GM21360 (cell line): ENCODE measurements around the gene TTK.

ENCODE experiments used
- ATAC-seq: cut with Tn5 transposase; IDR thresholded peaks from one replicate; pipeline ENCODE4 v1.9.1; 2021; ENCODE audit warnings: mild to moderate bottlenecking, moderate library complexity; ENCODE audit not compliant: unreplicated experiment

The TTK gene

DNA sequence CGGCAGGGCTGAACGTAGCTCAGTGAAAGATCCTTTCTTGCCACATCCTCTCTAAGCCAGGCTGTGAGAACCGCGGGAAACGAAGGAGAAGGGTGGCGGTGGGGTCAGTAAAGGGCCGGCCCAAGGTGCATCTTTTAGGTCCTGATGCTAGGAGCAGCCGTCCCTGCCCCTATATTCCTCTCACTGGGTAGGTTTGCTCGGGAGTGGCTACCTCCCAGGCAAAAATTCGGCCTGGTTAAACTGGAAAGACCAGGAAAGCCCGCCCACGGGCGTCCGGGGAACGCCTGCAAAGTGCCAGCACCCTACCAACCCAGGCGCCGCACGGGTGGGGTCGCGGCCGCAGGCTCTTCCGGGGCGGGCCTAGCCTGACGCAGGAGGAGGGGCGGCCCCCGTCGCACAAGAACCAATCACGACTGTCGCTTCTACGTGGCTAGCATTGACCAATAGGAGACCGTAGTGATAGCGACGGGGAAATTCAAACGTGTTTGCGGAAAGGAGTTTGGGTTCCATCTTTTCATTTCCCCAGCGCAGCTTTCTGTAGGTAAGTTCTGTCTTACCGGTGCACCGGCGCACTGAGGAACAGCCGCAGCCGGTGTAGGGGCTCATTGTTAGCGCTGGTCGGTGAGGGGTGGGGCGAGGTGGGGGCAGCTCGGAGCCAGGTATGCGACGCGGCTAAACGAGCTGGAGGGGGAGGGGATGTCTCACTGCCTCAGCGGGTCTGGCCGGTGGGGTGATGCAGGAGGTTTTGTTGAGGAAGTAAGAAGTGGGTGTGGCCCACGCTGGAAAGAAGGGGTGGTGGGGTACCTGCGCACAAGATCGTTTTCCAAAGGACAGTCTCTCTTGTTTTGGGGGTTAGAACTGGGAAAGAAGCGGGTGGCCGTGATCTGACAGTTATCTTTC, at the start of gene TTK:
TTK (plus strand) TSS at position 477 of the 900 bp plus-strand sequence. CDS start 1,195 bp downstream, outside the sequence.
- peak; percentile 100 for ATAC-seq

DNA sequence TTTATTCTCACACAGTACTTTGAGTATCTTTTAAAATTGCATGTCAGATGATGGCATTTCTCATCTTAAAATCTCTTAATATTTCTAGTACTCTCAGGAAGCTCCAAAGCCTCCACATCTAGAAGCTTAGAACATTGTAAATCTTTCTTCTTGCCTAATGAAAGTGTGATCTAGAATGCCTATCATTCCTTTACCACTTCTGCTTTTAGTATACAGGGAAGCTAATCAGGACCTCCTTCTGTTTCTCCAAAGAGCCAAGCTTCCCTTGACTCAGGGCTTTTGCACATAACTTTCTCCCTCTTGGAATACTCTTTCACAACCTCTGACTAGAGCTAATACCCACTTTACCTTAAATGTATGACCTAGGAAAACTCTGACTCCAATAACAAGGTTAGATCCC, 49.6 kb upstream of the TTK start:
- ATAC-seq = no peak

DNA sequence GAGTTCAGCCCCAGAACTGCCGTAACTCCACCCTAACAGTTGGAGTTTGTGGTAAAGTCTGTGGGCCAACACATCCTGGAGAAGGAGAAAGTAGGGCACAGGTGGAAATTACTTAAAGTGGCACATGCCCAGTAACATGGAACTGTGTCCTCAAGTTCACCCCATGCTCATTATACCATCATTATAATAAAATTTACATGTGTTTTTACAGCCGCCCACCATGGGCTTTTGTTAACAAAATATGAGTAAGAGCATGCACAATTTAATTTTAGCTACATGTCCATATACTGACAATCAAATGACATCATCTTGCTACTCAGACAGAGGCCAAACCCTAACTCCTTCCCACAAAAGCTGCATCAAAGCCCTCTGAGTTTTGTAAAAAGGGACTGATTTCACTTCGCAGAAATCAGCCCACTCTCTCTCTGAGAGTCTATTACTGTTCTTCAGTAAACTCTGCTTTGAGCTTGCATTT, 39.8 kb upstream of the TTK start:
- no peak for ATAC-seq

DNA sequence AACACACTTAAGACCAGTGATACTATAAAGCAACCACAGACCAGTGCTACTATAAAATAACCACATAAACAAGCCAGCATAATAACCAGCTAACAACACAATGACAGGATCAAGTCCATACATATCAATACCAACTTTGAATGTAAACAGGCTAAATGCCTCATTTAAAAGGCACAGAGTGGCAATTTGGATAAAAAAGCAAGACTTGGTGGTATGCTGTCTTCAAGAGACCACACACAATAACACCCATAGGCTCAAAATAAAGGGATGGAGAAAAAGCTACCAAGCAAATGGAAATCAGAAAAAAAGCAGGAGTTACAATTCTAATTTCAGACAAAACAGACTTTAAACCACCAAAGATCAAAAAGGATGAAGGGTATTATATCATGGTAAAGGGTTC, 37.3 kb upstream of the TTK start:
- ATAC-seq = no peak

DNA sequence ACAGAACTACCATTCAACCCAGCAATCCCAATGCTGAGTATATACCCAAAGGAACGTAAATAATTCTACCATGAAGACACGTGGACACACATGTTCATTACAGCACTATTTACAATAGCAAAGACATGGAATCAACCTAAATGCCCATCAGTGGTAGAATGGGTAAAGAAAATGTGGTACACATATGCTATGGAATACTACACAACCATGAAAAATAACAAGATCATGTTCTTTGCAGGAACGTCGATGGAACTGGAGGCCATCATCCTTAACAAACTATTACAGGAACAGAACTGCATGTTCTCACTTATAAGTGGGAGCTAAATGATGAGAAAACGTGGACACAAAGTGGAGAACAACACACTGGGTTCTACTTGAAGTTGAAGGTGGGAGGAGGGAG, 34.7 kb upstream of the TTK start:
- ATAC-seq = no peak

DNA sequence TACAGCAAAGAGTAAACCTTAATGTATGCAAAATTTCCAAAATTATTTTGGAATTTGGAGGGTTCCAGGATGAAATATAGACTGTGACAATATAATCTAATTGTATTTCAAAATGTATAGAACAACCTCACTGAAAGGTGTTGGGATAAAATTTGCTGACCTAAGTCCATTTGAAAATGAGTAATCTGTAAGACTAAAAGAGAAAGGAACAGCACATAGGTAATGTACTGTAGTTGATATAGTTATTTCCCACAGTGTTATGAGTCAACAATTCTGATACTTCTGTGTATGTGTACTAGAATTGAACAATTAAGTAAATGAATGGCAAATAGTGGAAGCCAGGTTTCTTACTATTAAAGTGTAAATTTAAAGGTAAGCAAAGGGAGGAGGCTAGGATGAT, 33.3 kb upstream of the TTK start:
- ATAC-seq = no peak

DNA sequence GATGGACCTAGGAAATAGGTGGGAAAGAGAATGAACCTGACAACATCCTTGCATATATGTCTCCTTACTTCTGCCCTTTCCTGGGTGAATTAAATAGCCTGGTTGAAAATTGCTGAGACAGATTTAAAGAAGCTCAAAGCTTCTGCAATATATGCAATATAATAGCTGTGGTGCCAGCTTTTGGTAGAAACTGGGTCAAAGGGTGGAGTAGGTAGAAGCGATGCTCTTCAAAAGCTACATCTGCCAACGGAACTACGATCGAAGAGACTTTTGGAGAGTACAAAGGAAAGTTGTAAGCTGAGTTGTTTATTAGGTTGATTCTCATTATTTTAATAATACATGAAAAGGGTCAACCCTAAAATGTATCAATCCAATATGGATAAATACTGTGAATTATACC, 22.8 kb upstream of the TTK start:
- no peak for ATAC-seq

DNA sequence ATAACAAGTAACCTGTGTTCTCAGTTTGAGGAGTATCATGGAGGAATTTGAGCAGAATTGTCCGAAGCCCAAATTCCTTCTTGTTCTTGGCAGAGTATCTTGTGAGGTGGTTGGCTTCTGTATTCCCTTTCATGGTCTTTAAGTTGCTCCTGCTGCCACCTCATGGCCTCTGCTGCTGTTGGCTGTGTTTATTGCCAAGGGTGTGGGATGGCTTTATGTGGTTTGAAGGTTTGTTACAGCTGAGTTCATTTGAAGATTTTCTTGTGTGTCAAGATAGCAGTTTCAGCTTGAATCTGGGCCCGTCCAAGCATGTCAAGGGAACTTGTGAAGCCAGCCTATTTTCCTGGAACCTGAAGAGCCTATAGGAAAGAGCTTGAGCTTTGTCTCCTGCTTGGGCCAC, 20.2 kb upstream of the TTK start:
- peak; percentile 62 for ATAC-seq

DNA sequence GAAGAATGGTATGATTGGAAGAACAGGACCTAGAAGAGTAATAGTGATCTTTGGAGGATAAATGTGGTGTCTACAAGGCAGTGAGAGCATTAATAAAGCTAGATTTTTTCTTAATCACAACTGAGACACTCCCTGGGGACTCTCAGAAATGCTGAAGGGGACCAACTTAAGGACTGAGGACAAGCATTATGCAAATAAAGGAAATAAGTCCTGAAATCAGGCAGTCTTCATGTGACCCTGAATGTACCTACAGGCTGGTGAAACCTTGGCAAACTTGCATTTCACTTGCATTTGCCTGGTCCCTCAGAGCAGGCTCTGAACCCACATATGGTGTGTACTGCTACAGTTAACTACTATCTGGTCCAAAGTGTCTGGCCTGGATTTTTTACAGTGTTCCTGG, 19.3 kb upstream of the TTK start:
- no peak for ATAC-seq

DNA sequence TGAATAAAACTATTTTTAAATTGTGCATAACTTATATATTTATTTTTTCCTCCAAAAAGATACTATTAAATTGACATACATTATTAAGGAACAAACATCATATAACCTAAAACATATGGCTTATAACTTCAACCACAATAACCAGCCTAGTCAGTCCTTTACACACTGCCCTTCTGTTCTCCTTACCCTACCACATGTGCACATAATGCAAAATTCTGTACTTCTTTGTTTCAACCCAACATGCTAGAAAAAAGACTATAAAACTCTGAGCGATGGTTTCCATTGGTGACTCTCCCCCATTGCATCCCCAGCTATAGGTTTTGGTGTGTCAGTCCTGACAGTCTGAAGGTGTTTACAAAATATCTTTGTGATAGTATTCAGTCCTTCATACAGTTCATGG, 14.8 kb upstream of the TTK start:
- no peak for ATAC-seq

DNA sequence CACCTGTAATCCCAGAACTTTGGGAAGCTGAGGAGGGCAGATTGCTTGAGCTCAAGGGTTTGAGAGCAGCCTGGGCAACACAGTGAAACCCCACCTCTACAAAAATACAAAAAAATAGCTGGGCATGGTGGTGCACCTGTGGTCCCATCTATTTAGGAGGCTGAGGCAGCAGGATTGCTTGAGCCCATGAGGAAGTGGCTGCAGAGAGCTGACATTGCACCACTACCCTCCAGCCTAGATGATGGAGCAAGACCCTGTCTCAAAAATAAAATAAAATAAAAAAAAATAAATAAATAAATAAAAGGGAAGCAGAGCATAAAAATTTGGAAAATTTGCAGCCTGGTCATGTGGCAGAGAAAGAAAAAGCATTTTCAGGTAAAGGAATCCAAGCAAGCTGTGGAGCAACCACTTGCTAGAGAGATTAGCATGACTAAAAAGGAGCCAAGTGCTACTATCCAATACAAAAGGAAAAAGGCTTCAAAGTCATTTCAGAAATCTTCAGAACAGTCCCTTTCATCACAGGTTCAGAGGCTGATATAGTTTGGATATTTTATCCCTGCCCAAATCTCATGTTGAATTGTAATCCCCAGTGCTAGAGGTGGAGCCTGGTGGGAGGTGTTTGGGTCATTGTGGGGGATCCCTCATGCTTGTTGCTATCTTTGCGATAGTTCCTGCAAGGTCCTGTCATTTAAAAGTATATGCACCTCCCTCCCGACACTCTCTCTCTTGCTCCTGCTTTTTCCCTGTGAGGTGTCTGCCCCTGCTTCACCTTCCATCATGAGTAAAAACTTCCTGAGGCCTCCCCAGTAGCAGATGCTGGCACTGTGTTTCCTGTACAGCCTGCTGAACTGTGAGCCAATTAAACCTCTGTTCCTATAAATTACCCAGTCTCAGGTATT, 11.2 kb upstream of the TTK start:
- ATAC-seq = no peak

DNA sequence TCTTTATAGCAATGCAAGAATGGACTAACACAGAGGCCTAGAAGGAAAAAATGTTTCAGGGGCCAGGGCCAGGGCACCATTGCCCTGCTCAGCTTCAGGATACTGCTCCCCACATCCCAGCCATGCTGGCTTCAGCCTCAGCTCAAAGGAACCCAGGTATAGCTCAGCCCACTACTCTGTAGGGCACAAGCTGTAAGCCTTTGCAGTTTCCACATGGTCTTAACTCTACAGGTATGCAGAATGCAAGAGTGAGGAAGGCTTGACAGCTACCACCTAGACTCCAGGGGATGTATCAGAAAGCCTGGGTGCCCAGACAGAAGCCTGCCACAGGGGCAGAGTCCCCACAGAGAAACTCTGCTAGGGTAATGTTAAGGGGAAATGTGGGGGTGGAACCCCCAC, 10.5 kb upstream of the TTK start:
- ATAC-seq = no peak

DNA sequence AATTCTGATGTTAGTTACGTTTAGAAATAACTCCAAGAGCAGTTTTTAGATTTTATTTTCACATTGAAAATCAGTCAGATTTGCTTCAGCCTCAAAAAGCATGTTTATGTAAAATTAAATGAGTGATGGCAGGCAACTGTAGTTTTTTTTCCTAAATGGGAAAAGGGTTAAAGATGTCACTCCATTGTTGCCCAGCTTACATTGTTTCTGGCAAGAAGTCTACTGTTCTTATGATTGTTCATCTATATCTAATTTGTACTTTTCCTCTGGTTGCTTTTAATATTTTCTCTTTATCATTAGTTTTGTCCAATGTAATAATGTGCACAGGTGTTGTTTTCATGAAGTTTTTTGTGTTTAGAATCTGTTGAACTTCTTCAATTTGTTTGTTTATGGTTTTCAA, 6.7 kb upstream of the TTK start:
- no peak for ATAC-seq

DNA sequence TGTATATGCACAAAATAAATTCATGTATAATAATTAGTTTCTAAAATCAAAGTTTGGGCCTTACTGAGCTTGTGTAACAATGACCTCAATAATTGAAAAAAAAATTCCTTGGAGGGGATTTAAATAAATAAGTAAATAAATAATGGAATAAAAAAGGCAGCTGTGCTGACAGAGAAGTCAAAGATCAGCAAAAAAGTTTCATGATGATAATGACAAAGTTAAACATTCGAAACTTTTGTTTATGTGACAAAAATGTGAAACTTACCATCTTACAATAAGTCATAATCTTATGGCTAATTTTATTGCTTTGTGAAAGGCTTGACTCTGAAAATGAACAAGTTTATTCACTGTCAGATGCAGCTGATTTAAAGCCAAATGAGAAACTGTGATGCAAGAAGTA, 3.1 kb upstream of the TTK start:
- no peak for ATAC-seq

DNA sequence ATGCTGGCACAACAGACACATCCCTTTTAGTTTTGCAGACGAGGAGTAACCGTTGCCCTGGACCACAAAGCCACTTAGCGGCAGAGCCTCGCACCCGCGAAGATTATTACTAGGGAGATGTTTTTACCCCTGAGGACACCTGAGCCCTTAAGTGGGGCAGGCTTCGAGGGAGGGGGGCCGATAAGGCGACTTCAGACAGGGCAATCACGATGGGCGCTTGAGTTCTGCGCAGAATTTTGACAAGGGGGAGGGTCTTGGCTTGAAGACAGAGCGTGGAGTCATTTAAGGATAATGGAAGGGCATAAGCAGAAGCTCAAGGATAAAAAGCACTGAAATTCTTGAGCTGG, 650 bp upstream of the TTK start:
- ATAC-seq = peak; percentile 9

DNA sequence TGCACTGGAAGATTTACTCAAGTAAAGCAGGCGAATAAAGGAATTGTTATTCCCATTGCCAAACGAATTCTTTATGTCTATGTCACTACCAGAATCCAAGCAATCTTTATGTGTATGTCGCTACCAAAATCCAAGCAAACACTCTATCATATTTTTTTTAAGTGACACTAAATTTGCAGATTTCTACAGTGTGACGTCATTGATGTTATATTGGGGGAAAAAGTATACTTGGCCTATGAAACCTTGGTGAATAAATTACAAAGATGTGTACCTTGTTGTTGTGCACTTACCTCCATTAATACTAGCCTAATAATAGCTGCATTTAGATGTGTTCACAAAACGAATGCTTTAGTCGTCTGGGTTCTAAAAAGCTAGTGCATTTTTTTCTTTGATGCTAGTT, 957 bp downstream of the TTK start:
- no peak for ATAC-seq

DNA sequence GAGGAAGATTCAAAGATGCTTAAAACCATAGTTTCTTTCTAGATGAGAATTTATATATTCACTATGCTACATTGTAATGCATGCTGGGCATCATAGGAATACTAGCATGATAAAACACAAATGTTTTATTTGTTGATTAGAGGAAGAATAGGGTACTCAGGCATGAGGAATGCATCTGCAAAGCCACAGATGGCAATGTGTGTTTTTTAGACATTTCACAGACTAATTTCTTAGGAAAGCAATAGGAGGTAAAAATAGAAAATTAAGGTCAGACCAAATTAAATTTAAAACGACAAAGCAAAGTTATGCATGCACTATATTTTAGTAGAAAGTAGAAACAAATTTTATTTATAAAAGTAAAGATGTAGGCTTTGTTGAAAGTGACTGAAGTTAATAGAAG, 2.1 kb downstream of the TTK start:
- ATAC-seq = no peak

DNA sequence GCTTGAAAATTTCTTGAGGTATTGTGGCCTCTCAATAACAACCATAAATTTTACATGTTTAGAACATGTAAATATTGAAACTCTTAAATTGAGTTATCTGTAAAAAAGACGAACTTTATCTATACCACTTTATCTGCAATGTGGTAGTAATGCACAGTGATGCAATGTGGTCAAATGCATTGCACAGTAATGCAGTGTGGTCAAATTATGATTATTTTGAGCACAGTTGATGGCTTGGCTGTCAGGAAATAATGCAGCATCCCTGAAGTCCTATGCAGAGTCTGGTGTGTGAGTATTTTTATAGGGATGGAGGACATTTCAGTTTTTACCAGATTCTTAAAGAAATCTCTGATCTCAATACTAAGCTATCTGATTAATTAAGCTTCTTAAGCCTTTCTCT, 5.1 kb downstream of the TTK start:
- no peak for ATAC-seq

DNA sequence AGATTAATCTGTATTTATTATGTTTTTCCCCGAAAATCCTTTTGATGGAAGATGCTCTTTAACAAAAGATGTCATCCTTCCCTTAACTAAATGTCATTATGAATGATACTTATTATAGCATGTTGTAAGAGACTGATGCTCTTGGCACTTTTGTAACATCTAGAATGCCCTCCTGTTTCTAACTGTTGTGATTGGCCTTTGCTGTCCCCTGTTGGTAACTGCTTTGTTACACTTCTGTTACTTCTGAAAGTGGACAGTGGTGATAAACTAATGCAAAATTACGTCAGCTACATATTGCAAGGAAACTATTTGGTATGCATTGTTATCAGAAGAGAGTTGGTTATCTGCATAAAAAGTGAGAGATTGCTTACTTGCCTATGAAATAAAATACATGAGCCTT, 5.8 kb downstream of the TTK start:
- no peak for ATAC-seq

DNA sequence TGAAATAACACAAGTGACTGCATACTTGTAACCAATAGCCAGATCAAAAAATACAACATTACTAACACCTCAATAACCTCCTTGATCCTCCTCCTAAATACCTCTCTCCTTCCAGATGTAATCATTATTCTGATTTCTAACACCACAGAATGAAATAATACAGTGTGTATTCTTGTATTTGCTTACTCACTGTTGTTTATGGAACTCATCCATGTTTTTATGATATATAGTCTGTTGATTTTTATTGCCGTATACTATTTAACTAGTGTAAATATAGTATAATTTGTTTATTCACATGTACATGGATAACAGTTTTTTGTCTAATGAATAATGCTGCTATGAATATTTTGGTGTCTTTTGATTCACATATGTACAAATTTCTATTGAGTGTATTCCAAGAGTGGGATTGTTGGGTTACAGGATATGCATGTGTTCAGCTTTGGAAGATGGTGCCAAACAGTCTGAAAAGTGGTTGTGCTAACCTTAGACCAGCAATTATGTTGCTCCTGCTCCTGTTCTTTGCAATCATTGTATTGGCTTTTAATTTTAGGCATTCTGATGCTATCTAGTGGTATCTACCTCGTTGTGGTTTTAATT, 11.5 kb downstream of the TTK start:
- ATAC-seq = no peak

DNA sequence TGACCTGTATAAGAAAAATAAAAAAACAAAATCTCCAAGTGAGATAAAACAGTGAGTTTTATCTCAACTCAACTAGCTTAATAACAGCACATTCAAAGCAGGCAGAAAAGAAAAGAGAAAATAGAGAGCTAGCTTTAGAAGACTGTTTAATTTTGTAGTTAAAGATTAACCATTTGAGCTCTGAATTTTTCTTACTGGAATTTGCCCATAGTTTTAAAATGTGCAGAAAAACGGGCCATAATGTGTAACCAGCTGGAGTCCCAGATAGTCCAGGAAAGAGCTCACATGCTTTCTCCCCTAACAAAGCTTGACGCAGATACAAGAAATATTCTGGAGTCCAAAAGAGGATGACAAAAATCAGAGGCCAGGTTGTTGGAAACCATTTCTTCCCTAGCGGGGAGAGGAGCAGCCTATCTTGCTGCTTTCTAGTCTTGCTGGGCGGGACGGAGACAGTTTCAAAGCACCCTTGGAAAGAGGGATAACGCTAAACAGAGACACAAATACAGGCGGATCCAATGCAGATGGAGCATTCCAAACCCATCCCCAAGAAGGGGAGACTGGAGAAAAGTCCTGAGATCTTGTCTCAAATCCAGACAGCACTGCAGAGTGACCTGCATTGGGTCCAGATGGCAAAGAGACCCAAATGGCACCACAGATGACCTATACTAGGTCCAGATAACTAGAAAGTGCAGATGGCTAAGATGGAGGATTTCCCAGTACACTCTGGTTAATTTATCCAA, 16.1 kb downstream of the TTK start:
- no peak for ATAC-seq
